GM12872 (cell line): Measurements from ENCODE around the gene TCTA.

ENCODE experiments used
- CTCF ChIP-seq: IDR thresholded peaks from 3 replicates; pipeline ENCODE4 v1.5.1; 2011; ENCODE audit warnings: low read depth, mild to moderate bottlenecking, low read length, moderate library complexity; ENCODE audit not compliant: insufficient read depth

Gene TCTA

GRCh38 chr3:49427586-49427985 lies 15.4 kb downstream of the TCTA start:
- TF ChIP-seq CTCF, result no peak

GRCh38 chr3:49428752-49429080 lies 16.5 kb downstream of the TCTA start:
- no peak for TF ChIP-seq CTCF

- TF ChIP-seq CTCF, result no peak
Measured at GRCh38 chr3:49434731-49435130, 22.5 kb downstream of the TCTA start.

GRCh38 chr3:49445391-49445790 lies 33.2 kb downstream of the TCTA start:
- no peak for TF ChIP-seq CTCF

- no peak for TF ChIP-seq CTCF
Measured at GRCh38 chr3:49453621-49454020, 41.4 kb downstream of the TCTA start.

- peak; percentile 47; the same call in 2 of the 3 replicates for TF ChIP-seq CTCF
Measured at GRCh38 chr3:49454458-49454857, 42.2 kb downstream of the TCTA start.

GRCh38 chr3:49454898-49455681 lies 42.9 kb downstream of the TCTA start:
- no peak for TF ChIP-seq CTCF

- no peak for TF ChIP-seq CTCF
Measured at GRCh38 chr3:49456466-49456865, 44.2 kb downstream of the TCTA start.
